Heart right ventricle (tissue), 16 donors: ENCODE results near the gene CORO2B. TPM values are rescaled to one million over a fixed set of nuclear protein-coding genes. Genes with fewer than 3 reads are reported as not detected.

Source experiments
- ATAC-seq, 8 donors: fragments of 200-7000 bp; cut with Tn5 transposase; one replicate each; pipeline ENCODE4 v1.9.1; 2020; ENCODE audit warnings: mild to moderate bottlenecking in 8 of 8, moderate library complexity in 8 of 8, moderate number of reproducible peaks in 1 of 8
- DNase-seq, 2 donors: peaks; one replicate each; pipeline ENCODE4 v3.0.0-alpha.2; 2020
- H3K27ac ChIP-seq, 10 donors: fragments of 200-600 bp; sonication (generic) in 2 of 10; one replicate each; pipeline versions ENCODE4 v1.5.0 to v1.8.0; 2020 to 2022; ENCODE audit warnings: mild to moderate bottlenecking in 3 of 10
- H3K27me3 ChIP-seq, 7 donors: fragments of 200-600 bp; one replicate each; pipeline ENCODE4 v1.8.0; 2021 to 2022; ENCODE audit warnings: mild to moderate bottlenecking in 2 of 7
- H3K36me3 ChIP-seq, 9 donors: fragments of 200-600 bp; sonication (generic) in 1 of 9; one replicate each; pipeline versions ENCODE4 v1.5.0 to v1.8.0; 2020 to 2022; ENCODE audit warnings: mild to moderate bottlenecking in 2 of 9
- H3K4me1 ChIP-seq, 9 donors: fragments of 200-600 bp; sonication (generic) in 1 of 9; one replicate each; pipeline versions ENCODE4 v1.5.0 to v1.8.0; 2020 to 2022; ENCODE audit warnings: mild to moderate bottlenecking in 4 of 9
- H3K4me3 ChIP-seq, 10 donors: fragments of 200-600 bp; sonication (generic) in 2 of 10; one replicate each; pipeline versions ENCODE4 v1.5.0 to v1.8.0; 2020 to 2022; ENCODE audit warnings: mild to moderate bottlenecking in 7 of 10, moderate library complexity in 2 of 10
- H3K9me3 ChIP-seq, 11 donors: fragments of 200-600 bp in 10 of 11; sonication (generic) in 2 of 11; one replicate each; pipeline versions ENCODE4 v1.5.0 to v1.8.0; 2013 to 2022; ENCODE audit warnings: mild to moderate bottlenecking in 2 of 11, control low read depth in 1 of 11, moderate library complexity in 1 of 11
- WGBS, 2 donors: extraction: QIAGEN DNeasy Blood & Tissue Kit; methylation state at CpG; one replicate each; pipeline ENCODE4 v1.1.7; 2013; ENCODE audit warnings: inconsistent platforms in 1 of 2; 5-methylcytosine and 5-hydroxymethylcytosine counted together
- intact Hi-C, 10 donors: fragments of 100-400 bp; cut with DNase I; formaldehyde crosslinking; loops; one replicate each; pipeline versions ENCODE4 v1.11.1 to v1.14.2; 2022
- polyA plus RNA-seq, 2 donors: library from polyadenylated mRNA; stranded (reverse); fragments of 200-250 nt; gene quantifications; one replicate each; pipeline ENCODE4 v1.2.3, GENCODE V29; 2013
- total RNA-seq, 10 donors: library from RNA; stranded (reverse); fragmentation: NEBNext Ultra II Directional in 3 of 10; extraction: Animal tissue kit (Norgen Biotek cat#: 25700) in 3 of 10; gene quantifications; one replicate each; pipeline versions ENCODE4 v1.2.1 to v1.2.4, GENCODE V29; 2021 to 2023
- TF ChIP-seq, protein P1 (sequence below), 9 donors: fragments of 200-600 bp; sonication (generic) in 2 of 9; IDR thresholded peaks; one replicate each; pipeline versions ENCODE4 v1.5.0 to v1.8.0; 2021 to 2022; ENCODE audit warnings: antibody characterized with exemption in 9 of 9, mild to moderate bottlenecking in 5 of 9, moderate library complexity in 1 of 9
- donor health status: Arrhythmogenic right ventricular cardiomyopathy.
- donor health status: ischemic (EF 13 %, LVEDD 7.1; RV severe dilation, severe dysfunction).
- donor health status: healthy with polysubstance abuse.
- donor health status: DM: no; HTN: yes; CAD: no.
- donor health status: DM: no; HTN: no; CAD: no.
- donor health status: ischemic (EF 25% LVEDD 6.9; RV normal size, moderate dysfunction).
- donor health status: ischemic (EF 25% LVEDD 5.7; RV mildly dilated, moderate dysfunction).
- donor health status: healthy.
- donor health status: DM: yes; HTN: yes; CAD: no.
- donor health status: Ischemic cardiomyopathy.
- donor health status: ischemic (EF 35%, LVEDD 5.7; RV mildly dilated, moderate dysfunction).
- donor health status: nonischemic (EF 11% LVEDD 7.7; RV severe dilation, severe dysfunction).
- donor health status: DM: yes; HTN: yes; CAD: no.
- donor health status: PGD.
- donor health status: ischemic (EF 29% LVEDD 5.4; RV normal size, mild dysfunction).
- donor health status: nonischemic (EF 23%, LVEDD 6.1; RV moderate dilation, normal function).

CORO2B gene
- total and polyA plus RNA-seq, 12 donors, result 2.6 to 8.1 (median 4.5) TPM

DNA sequence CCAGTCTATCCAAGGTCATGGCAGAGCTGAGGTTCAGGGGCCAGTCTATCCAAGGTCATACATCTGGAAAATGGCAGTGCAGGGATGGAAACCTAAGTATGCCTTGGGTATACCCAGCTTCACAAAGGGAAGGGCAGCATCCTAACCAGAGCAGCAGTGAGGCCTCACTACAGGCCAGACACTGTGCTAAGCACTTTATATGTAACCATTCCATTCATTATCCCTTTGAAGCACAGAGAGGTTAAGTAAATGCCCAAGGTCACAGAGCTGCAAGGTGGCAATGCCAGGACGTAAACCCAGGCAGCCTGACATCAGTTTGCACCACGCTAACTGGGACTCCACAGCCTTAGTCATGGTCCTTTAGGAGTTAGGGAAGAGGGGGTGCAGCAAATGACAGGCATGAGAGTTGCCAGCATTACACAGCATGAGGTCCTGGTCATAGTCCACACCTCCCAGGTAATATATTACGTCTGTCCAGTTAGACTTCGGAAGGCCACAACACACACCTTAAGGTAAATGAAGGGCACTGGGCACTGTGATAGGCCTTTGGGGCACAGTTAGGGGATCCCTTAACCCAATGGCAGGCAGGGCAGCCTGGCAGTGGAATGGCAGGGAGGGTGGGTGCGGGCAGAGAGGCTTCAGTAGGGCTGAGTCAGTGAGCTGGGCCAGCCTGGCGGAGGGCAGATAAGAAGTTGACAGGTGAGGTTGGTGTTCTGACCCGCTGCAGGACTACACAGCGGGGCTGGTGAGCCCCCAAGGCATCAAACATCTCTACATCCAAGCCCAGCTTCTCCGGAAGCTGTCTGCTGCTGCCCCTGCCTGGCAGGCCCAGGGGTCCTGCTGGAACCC, 21.1 kb upstream of the CORO2B start:
- ATAC-seq (no peak), DNase-seq (no peak)
- TF ChIP-seq, protein P1, sequence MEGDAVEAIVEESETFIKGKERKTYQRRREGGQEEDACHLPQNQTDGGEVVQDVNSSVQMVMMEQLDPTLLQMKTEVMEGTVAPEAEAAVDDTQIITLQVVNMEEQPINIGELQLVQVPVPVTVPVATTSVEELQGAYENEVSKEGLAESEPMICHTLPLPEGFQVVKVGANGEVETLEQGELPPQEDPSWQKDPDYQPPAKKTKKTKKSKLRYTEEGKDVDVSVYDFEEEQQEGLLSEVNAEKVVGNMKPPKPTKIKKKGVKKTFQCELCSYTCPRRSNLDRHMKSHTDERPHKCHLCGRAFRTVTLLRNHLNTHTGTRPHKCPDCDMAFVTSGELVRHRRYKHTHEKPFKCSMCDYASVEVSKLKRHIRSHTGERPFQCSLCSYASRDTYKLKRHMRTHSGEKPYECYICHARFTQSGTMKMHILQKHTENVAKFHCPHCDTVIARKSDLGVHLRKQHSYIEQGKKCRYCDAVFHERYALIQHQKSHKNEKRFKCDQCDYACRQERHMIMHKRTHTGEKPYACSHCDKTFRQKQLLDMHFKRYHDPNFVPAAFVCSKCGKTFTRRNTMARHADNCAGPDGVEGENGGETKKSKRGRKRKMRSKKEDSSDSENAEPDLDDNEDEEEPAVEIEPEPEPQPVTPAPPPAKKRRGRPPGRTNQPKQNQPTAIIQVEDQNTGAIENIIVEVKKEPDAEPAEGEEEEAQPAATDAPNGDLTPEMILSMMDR (IDR thresholded peaks at IDR 0.05), result no peak
- intact Hi-C loops, result loop anchor here (2.0 to 10.0 kb wide), 10 partner anchors 95 to 367 kb away; no protein-coding TSS in a partner anchor
- Histone ChIP-seq H3K36me3 (no peaks in the 10 kb centered on the region), H3K27ac (no peak overlapping the region), H3K4me1 (peaks cover 0 to 23% (median 7%) of the 10 kb centered on the region in 9 donors), H3K9me3 (no peaks in the 10 kb centered on the region), H3K27me3 (peaks cover 0 to 23% (median 0%) of the 10 kb centered on the region in 7 donors), H3K4me3 (no peak overlapping the region)
- WGBS, 2 donors, result 97 to 99% methylated on average over 9 of the region's 9 CpGs

GRCh38 chr15:68558318-68559305, 20.2 kb upstream of the CORO2B start:
- peaks cover 0 to 19% (median 7%) of the 10 kb centered on the region in 9 donors for H3K4me1 ChIP-seq
- no peaks in the 10 kb centered on the region for H3K36me3 ChIP-seq
- H3K27ac ChIP-seq, result peak overlapping the region in 1 of 10 donors; percentile 44
- H3K9me3 ChIP-seq, result no peaks in the 10 kb centered on the region
- TF ChIP-seq, protein P1 (IDR thresholded peaks at IDR 0.05), result no peak
- peaks cover 0 to 23% (median 0%) of the 10 kb centered on the region in 7 donors for H3K27me3 ChIP-seq
- ATAC-seq (peak in 1 of 8 donors; percentile 4), DNase-seq (no peak)
- peak overlapping the region in 9 of 10 donors; percentile 21 to 63 (median 50) for H3K4me3 ChIP-seq
- 62 to 69% methylated on average over 30 of the region's 30 CpGs for WGBS, 2 donors
- intact Hi-C loops, result loop anchor here (1.0 to 10.0 kb wide), 9 partner anchors 94 to 366 kb away; no protein-coding TSS in a partner anchor

GRCh38 chr15:68559345-68560310, 19.2 kb upstream of the CORO2B start:
- Histone ChIP-seq H3K27ac (peak overlapping the region in 3 of 10 donors; percentile 19 to 48 (median 44)), H3K27me3 (peaks cover 0 to 23% (median 0%) of the 10 kb centered on the region in 7 donors), H3K36me3 (no peaks in the 10 kb centered on the region), H3K4me3 (peak overlapping the region in 9 of 10 donors; percentile 21 to 63 (median 50)), H3K4me1 (peaks cover 0 to 19% (median 7%) of the 10 kb centered on the region in 9 donors), H3K9me3 (no peaks in the 10 kb centered on the region)
- WGBS, 2 donors, result 6 to 8% methylated on average over 54 of the region's 54 CpGs
- TF ChIP-seq, protein P1 (IDR thresholded peaks at IDR 0.05), result peak; percentile 90 to 99 (median 98)
- ATAC-seq, result peak; percentile 92 to 98 (median 94)
- peak; percentile 76 to 86 for DNase-seq
- intact Hi-C loops, result loop anchor here (1.0 to 10.0 kb wide), 9 partner anchors 93 to 365 kb away; no protein-coding TSS in a partner anchor
